Head of caudate nucleus (tissue), 42 donors: ENCODE measurements around the gene FLNB.

Source experiments
- DNase-seq, 42 donors: peaks; one replicate each; pipeline versions ENCODE4 v3.0.0 to v3.0.0-alpha.2; 2020 to 2021; ENCODE audit warnings: mixed read lengths in 7 of 42
- intact Hi-C: fragments of 100-400 bp; cut with DNase I; formaldehyde crosslinking; loops from one replicate; pipeline ENCODE4 v1.15.0; 2022

The FLNB gene

DNA sequence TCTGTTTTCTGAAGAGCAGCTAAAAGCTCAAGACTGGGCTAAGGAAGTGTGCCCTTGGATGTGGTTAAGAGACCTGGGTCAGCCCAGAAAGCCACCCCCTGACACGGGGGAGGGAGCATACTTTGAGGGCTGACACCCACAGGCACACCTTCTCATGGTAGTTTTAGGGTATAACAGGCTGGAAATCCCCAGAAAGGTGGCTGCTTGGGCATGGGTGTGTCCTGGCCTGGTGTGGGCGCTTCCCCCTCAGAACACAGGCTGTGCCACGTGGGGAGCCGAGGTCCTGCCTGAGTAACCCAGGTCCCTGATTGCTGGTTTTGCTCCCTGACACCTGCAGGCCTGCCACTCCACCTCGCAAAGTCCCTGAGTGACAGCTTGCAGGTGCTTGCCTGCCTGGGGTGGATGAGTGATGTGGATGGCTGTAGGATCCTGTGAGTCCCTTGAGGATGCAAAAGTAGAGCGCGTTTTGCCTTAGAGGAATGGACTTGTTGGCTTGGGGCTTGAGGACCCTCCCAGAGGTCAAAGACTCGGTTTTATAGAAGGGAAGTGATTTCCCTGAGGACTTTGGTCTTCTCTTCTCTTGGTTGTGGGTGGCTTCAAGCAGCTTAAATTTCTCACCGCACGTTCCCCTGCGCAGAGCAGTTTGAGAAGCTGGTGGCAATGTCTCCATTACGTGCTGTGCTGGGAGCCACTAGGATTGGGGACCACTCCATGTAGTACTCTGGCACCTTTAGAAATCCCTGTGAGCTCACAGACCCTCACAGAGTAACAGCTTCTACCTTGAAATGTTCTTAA is 108.1 kb downstream of the FLNB start:
- intact Hi-C loops, result no loop called here
- no peak for DNase-seq

DNA sequence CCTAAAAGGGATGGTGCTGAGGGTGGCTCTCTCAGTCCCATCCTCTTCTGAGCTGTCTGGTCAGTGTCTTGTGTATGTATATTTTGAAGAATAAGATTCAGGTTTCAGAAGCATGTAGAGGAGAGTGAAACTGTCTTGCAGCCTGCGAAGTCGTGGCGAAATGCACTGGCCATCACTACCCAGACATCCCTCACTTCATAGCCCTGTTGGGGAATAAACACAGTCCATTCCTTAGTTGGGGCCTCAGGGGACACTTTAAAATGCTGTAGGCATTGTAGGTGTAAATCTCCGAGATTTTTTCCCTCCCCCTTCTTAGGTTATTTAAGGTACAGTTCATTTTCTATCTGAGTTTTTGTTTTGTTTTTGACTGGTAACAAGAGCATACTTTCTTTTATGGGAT is 108.8 kb downstream of the FLNB start:
- no peak for DNase-seq
- intact Hi-C loops, result no loop called here

DNA sequence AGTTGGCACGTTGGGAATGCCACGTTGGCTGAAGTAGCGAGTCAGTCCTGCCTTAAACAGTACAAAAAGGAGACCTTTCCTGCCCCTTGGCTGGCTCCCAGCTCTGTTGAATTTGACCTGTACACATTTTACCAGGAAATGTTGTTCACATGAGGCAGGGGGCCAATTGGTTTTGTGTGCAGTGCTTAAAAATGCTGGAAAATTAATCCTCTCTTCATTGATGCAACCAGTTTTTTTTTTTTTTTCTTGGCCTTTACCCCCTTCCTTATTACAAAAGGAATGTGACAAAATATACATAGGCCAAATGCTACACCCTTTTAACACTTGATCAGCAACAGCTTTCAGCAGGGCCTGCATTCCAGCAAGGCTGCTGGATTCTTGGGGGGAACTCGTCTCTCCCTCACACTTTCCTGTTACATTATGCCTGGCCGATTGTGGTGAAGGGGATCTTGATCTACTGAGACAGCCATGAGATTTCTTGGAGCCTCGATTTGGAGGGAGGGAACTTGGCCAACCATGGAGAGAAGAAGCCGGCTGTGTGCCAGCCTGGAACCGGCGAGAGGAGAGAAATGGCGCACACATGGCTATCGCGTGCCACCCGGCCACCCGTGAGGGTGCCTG is 109.4 kb downstream of the FLNB start:
- DNase-seq, result no peak
- intact Hi-C loops, result no loop called here

DNA sequence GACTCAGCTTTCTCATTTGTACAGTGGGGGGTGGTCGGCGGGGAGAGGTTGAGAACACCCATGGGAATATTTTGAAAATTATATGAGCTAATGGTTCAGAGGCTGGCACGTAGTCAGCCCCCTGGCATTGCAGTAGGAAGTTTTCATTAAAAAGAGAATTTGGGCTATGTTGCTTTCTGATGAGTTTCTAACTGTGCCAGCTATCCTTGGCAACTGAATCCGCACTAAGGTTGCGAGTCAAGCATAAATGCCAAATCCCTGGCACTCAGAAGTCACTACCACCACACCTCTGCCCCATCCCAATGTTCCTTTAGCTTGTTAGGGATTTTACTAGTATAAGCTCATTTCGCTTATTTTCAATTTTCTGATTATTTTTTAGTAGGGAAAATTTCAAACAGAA is 111.0 kb downstream of the FLNB start:
- no peak for DNase-seq
- intact Hi-C loops, result no loop called here

DNA sequence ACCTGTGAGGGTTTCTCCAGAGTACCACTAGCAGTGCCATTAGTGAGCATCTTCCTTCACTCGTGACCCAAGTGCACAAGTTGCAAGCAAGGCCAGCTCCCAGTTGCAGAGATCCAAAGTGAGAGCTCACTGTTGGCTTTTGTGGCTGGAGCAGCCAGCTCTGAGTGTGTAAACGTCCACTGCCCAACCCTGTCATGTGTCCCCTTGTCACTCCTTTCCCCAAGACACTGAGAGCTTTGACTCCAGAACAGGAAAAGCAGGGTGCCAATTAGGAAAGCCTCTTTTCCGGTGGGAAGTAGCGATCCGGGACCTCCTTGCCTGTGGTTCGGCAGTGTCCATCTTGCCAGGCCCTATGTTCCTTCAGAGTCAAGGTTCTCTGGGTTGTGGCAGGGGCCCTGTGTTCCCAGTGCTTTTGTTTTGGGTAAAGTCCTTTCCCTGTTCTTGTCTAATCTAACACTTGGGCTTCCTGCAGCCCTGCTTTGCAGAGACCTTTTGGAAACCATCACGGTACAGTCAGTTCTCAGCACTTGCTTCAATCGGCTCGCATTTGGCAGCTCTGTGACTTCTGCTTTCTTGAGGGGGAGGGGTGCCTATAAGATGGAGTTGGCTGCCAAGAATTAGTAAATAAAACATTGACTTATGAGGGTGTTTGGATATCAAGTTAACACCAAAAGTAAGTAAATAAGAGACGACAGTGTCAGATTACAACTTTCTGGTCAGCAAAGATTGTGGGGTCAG is 112.0 kb downstream of the FLNB start:
- intact Hi-C loops, result no loop called here
- DNase-seq, result no peak

DNA sequence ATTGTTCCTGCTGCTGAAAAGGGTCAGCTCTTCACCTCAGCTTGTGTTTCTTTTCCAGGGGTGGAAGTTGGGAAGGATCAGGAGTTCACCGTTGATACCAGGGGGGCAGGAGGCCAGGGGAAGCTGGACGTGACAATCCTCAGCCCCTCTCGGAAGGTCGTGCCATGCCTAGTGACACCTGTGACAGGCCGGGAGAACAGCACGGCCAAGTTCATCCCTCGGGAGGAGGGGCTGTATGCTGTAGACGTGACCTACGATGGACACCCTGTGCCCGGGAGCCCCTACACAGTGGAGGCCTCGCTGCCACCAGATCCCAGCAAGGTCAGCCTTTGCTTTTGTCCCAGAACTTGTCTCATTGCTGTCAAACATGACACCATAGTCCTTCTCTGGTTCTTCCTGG is 113.0 kb downstream of the FLNB start:
- no peak for DNase-seq
- intact Hi-C loops, result no loop called here

DNA sequence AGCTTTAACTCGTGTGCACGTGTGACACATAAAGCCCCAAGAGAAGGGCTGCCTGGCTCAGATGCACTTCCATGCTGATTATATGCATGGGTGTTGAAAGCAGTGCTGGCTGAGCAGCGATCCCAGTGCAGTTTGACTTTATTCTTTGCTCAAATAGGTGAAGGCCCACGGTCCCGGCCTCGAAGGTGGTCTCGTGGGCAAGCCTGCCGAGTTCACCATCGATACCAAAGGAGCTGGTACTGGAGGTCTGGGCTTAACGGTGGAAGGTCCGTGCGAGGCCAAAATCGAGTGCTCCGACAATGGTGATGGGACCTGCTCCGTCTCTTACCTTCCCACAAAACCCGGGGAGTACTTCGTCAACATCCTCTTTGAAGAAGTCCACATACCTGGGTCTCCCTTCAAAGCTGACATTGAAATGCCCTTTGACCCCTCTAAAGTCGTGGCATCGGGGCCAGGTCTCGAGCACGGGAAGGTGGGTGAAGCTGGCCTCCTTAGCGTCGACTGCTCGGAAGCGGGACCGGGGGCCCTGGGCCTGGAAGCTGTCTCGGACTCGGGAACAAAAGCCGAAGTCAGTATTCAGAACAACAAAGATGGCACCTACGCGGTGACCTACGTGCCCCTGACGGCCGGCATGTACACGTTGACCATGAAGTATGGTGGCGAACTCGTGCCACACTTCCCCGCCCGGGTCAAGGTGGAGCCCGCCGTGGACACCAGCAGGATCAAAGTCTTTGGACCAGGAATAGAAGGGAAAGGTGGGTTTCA is 114.9 kb downstream of the FLNB start:
- intact Hi-C loops, result no loop called here
- DNase-seq, result no peak

DNA sequence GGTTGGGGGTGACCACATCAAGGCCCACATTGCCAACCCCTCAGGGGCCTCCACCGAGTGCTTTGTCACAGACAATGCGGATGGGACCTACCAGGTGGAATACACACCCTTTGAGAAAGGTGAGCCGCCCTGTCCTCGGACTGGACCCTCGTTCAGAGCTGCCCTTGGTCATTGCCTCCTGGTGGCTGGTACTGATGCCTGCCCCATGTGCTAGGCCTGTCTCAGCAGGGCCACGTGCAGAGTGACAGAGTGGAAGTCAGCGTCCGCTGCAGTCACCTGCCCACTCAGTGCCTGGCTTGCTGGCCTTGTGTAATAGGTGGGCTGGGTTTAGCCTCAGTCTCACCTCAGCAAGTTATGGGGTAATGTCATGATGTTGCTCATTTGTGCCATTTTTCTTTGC is 116.2 kb downstream of the FLNB start:
- DNase-seq, result no peak
- intact Hi-C loops, result no loop called here

DNA sequence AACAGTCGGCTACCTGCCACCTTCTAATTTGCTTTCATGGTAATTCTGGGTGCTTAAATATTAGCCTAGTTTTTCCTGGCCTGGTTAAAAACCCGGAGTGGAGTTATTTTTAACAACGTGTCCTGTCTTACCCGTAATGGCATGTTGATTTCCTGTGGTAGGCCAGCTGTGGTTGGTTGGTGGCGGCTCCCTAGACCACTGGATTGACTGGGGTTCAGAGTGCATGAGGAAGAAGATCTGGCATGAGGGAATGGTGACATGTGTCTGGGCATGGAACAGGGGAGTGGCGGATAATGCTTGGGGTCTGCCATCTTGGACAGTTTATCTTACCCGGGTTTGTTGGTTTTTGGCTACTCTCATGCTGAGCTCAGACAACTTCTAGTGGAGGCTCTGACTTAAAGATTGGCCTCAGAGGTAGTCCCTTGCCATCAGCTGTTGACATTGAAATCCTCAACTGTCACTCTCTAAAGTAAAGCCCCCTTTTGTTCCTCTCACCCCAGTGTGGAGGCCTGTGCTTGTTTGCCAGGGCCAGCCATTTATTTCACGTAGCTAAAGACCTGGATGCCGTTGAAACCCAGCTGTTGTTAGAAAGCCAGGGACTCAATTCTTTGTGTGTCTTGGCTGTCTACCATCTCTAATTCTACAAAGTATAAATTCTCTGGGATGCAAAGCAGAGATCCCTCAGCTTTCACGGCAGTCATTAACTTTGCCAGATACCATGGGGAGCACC is 121.0 kb downstream of the FLNB start:
- DNase-seq, result no peak
- intact Hi-C loops, result no loop called here

DNA sequence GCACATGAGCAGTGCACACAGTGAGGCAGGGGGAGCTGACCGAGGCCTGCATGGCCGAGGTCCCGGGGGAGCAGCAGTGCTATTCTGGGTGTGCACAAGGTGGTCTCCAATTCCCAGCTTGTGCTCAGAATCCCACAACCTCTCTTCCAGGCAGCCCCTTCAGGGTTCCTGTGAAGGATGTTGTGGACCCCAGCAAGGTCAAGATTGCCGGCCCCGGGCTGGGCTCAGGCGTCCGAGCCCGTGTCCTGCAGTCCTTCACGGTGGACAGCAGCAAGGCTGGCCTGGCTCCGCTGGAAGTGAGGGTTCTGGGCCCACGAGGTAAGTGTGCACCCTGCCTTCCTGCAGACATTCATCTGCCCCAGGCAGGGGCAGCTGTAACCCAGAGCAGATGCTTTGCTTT is 122.4 kb downstream of the FLNB start:
- intact Hi-C loops, result no loop called here
- no peak for DNase-seq

DNA sequence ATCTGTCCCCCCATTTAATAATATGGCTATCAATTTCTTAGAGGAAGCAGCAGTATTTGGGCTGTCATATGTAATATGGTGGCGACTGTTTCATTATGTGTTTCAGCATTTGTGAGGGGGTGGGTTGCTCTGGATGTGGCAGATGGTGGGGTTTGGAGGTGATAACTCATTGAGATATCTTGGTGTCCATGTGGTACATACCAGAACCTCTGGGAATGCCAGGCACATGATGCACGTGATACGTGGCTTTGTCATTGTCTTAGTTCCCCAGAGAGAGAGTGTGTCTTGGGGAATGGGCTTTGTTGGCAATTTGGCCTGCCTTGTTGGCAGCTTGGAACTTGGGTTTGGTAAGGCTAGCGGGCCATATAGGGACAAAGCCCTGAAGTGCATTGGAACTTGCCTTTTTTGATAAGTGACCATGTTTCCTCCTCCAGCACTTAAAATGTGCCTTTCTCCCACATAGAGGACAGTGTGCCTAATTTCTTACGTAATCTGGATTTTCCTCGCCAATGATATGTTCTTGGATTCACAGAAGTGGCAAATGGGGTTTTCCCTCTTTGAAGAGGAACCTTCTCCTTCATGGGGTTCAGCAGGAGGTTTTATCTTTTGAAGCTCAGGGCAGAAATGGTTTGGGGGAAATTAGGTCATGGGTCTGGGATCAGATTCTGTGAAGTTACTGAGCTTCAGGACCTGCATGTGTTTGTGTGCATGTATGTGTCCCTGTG is 123.0 kb downstream of the FLNB start:
- no peak for DNase-seq
- intact Hi-C loops, result no loop called here

DNA sequence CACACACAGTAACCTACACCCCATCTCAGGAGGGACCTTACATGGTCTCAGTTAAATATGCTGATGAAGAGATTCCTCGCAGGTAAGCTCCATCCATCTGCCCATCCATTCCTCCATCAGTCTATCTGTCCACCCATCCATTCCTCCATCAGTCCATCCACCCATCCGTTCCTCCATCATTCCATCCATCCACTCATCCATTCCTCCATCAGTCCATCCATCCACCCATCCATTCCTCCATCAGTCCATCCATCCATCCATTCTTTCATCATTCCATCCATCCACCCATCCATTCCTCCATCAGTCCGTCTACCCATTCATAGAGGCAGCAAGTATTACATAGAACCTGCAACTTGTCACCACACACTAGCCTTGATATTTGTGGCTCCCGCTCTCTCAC is 124.6 kb downstream of the FLNB start:
- DNase-seq, result no peak

DNA sequence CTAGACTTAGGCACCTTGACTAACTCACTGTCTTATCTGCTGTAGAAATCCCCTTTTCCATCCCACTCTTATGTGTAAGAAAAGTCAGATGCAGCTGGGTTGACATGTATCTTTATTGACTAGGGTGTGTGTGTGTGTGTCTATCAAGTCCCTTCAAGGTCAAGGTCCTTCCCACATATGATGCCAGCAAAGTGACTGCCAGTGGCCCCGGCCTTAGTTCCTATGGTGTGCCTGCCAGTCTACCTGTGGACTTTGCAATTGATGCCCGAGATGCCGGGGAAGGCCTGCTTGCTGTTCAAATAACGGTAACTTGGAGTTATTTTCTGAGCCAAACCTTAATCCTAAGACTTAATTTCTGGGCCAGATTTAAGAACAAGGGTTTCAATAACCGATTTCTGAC is 126.2 kb downstream of the FLNB start:
- intact Hi-C loops, result no loop called here
- no peak for DNase-seq

More for the DNA sequence above, 124.6 kb downstream of the FLNB start:
- intact Hi-C loops, result no loop called here

DNA sequence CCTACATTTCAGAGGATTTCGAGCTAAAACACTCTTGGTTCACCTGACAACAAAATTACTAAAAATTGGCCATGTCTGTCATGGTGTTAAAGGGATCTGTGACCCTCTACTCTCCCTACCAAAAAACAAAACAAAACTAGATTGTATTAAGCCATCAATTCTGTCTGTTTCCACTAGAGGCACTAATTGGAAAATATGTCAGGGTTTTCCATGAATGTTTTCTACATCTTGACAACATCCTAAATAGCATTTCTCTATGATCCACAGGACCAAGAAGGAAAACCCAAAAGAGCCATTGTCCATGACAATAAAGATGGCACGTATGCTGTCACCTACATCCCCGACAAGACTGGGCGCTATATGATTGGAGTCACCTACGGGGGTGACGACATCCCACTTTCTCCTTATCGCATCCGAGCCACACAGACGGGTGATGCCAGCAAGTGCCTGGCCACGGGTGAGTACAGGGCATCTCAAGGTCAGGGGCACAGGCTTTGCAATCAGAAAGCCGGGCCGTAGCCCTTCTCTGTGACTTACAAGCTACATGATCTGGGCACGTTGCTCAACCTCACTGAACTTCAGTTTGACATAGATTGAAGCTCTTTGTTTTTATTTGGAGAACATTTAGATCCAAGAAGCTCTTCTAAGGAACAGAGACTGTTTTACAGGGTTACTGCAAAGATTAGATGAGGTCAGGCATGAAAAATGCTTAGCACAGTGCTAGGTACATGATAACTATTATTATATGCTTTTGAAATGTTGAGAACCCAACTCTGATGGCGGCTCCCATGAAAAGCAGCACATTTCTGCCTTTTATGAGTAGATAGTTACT is 127.7 kb downstream of the FLNB start:
- intact Hi-C loops, result no loop called here
- no peak for DNase-seq

DNA sequence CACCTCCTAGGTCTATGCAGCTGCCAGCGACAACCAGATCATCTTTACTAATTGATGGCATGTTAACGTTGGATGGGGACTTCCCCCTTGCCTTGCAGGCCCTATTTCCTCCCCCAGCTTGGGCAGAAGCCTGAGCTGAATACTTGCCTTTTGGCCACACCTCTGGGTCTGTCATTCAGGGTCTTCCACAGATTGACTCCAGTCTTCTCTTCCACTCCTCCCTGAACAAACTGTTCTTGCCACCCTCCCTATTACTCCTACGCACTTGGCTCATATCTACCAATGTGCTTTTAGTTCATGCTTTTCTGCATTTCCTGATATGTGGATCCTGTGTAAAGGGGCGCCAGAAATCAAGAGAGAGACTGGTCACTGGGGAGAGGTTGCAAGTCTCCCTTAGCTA is 129.1 kb downstream of the FLNB start:
- intact Hi-C loops, result no loop called here

DNA sequence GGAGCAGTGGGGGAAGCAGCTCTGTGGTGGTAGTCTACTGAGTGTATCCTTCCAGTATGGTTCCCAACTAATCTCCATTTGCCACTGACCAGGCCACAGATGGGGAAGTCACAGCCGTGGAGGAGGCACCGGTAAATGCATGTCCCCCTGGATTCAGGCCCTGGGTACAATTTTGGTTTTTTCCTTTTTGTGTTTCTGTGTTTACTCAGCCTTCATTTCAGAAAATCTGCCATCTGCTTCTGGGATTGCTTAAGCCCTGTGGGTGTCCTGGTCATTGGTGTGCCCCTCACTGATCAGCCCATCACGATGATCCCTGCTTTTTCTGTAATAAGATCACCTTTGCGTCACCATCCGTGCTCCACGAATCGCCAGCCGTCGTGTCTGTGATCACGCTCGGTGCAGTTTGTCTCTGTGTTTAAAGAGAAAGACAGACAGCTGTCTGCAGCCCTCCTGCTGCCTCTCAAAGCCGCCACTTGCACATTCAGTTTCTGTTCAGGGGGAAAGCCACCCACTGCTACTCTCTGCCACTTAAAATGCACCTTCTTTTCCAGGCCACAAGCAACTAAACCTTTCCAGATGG is 133.6 kb downstream of the FLNB start:
- intact Hi-C loops, result no loop called here
- DNase-seq, result peak in 1 of 42 donors; percentile 17

More for the DNA sequence above, 129.1 kb downstream of the FLNB start:
- DNase-seq, result no peak

DNA sequence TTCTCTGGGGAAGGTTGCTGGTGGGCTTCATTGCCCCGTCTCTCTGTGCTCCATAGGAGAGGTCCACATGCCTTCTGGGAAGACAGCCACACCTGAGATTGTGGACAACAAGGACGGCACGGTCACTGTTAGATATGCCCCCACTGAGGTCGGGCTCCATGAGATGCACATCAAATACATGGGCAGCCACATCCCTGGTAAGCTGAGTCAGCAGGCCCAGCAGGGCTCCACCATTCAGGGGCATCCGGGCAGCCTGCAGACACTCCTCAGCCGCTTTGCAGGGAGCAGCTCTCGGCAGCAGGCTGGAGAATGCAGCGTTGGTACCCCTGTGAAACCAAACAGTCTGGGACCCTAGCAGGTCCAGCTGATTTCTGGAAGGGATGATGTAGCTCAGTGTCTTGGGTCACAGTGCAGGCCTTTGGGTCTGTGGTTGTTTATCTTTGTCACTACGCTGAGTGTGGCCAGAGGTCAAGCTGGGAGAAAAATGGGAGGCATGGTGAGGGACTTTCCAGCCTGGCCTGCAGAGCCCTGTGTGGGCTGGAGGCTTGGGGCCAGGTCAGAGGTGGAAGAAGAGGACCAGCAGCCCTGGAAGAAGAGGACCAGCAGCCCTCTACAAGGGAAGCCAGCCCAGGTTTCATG is 135.3 kb downstream of the FLNB start:
- intact Hi-C loops, result no loop called here
- DNase-seq, result no peak
